ENCODE measurements around the gene MPHOSPH9. TPM values are rescaled to one million over a fixed set of nuclear protein-coding genes. Genes with fewer than 3 reads are reported as not detected.
A peak's percentile ranks its signal among the peaks of the same experiment; 100 is the strongest.

The MPHOSPH9 gene
- total RNA-seq, 2 experiments from 2014 or later: 88.3 to 136 TPM

DNA sequence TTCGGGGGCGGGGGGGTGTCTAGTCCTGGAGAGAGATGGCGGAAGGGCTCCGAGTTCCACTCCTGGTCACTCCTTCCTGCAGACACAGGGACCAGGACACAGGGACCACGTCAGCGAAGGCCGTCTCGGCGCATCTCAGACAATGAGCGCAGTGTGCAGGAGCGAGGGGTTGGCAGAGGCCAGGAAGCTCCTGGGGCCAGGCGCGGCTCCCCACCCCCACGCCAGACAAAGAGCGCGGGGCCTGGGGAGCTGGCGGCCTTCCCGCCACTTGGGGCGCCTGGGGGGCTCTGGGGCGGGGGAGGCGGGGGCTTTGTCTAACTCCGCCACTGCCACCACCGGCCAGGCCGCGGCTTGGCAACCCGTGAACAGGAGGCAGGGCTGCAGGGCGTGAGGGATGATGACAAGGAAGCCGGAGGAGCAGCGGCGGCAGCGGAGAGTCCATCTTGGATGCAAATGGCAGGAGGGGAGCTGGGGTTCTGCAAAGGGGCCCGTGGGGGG, 36.5 kb upstream of the MPHOSPH9 start:
- peaks cover 11% of the 10 kb centered on the region; the same call in 1 of the 2 replicates for H3K79me2 ChIP-seq (ENCODE audit: insufficient read depth, low read depth, low read length)
- intact Hi-C loops (cut with micrococcal nuclease; ENCODE audit: unreplicated experiment): no loop called here
- H2AFZ ChIP-seq (ENCODE audit: low read length): peak overlapping the region; percentile 34; the same call in 1 of the 2 replicates
- H3K36me3 ChIP-seq (ENCODE audit: insufficient read depth, low read length): peaks cover 10% of the 10 kb centered on the region; the same call in 1 of the 2 replicates
- peak overlapping the region; percentile 80 for H3K4me2 ChIP-seq (ENCODE audit: low read length)
- no peaks in the 10 kb centered on the region for H3K9me2 ChIP-seq (ENCODE audit: insufficient read depth, low read length)
- peak; percentile 70 for DNase-seq (ENCODE audit: low spot score)
- no TSS peak for BruUV-seq (replicated peaks)
- H3K9me3 ChIP-seq (ENCODE audit: low read length): no peaks in the 10 kb centered on the region
- no peak for TF ChIP-seq EZH2phosphoT487 (IDR thresholded peaks at IDR 0.05; ENCODE audit: borderline replicate concordance, low read depth, low read length)
- TF ChIP-seq, protein P1, sequence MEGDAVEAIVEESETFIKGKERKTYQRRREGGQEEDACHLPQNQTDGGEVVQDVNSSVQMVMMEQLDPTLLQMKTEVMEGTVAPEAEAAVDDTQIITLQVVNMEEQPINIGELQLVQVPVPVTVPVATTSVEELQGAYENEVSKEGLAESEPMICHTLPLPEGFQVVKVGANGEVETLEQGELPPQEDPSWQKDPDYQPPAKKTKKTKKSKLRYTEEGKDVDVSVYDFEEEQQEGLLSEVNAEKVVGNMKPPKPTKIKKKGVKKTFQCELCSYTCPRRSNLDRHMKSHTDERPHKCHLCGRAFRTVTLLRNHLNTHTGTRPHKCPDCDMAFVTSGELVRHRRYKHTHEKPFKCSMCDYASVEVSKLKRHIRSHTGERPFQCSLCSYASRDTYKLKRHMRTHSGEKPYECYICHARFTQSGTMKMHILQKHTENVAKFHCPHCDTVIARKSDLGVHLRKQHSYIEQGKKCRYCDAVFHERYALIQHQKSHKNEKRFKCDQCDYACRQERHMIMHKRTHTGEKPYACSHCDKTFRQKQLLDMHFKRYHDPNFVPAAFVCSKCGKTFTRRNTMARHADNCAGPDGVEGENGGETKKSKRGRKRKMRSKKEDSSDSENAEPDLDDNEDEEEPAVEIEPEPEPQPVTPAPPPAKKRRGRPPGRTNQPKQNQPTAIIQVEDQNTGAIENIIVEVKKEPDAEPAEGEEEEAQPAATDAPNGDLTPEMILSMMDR (conservative IDR thresholded peaks at IDR 0.05; ENCODE audit: low read length): peak; percentile 50
- peaks cover 21% of the 10 kb centered on the region for H3K4me1 ChIP-seq (ENCODE audit: insufficient read depth, low read length, poor library complexity, severe bottlenecking)
- H3K27ac ChIP-seq (ENCODE audit: low read depth, low read length, poor library complexity, severe bottlenecking): peak overlapping the region; percentile 27
- H4K20me1 ChIP-seq (ENCODE audit: insufficient read depth, low read length): no peaks in the 10 kb centered on the region
- H3K4me3 ChIP-seq (ENCODE audit: low read depth, low read length, poor library complexity, severe bottlenecking): peak overlapping the region; percentile 77
- ChIA-PET POLR2A (interaction anchor here (0.6 to 1.5 kb wide), 4 partner anchors 9 to 329 kb away, joined by 3 to 7 read pairs (median 4); partner anchors contain the start of gene MTRFR), CTCF (ENCODE audit: unreplicated experiment) (interaction anchor here (0.5 to 0.6 kb wide), 2 partner anchors 233 to 388 kb away, joined by 3 read pairs; no protein-coding TSS in a partner anchor)

DNA sequence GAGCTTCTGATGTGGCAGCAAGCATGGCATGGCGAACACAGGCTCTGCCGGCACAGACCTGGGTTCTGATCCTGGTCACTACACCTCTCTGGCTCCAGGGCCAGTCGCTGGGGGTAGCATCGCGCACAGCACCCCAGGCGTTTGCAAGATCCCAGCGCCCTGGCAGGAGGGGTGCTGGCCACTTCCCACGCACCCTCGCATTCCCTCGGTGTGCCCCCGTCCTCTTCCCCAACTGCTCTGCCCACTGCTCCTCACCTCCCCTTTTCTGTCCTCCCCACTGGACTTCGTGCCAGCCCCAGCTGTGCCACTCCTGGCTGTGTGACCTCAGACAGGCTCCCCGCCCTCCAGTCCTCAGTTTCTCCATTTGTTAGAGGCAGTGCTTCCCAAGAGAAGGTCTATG, 35.9 kb upstream of the MPHOSPH9 start:
- H3K4me2 ChIP-seq (ENCODE audit: low read length): no peak overlapping the region
- intact Hi-C loops (cut with micrococcal nuclease; ENCODE audit: unreplicated experiment): no loop called here
- no peak overlapping the region for H2AFZ ChIP-seq (ENCODE audit: low read length)
- H3K9me3 ChIP-seq (ENCODE audit: low read length): no peaks in the 10 kb centered on the region
- TF ChIP-seq EZH2phosphoT487 (IDR thresholded peaks at IDR 0.05; ENCODE audit: borderline replicate concordance, low read depth, low read length): no peak
- TF ChIP-seq, protein P1 (conservative IDR thresholded peaks at IDR 0.05; ENCODE audit: low read length): no peak
- H3K79me2 ChIP-seq (ENCODE audit: insufficient read depth, low read depth, low read length): peaks cover 11% of the 10 kb centered on the region; the same call in 1 of the 2 replicates
- H3K4me1 ChIP-seq (ENCODE audit: insufficient read depth, low read length, poor library complexity, severe bottlenecking): peaks cover 21% of the 10 kb centered on the region
- no TSS peak for BruUV-seq (replicated peaks)
- no peak for DNase-seq (ENCODE audit: low spot score)
- H4K20me1 ChIP-seq (ENCODE audit: insufficient read depth, low read length): no peaks in the 10 kb centered on the region
- H3K36me3 ChIP-seq (ENCODE audit: insufficient read depth, low read length): peaks cover 12% of the 10 kb centered on the region; the same call in 1 of the 2 replicates
- no peaks in the 10 kb centered on the region for H3K9me2 ChIP-seq (ENCODE audit: insufficient read depth, low read length)
- H3K27ac ChIP-seq (ENCODE audit: low read depth, low read length, poor library complexity, severe bottlenecking): no peak overlapping the region
- ChIA-PET POLR2A (interaction anchor here (0.6 to 1.0 kb wide), 3 partner anchors 36 to 289 kb away, joined by 3 to 4 read pairs (median 4); no protein-coding TSS in a partner anchor), CTCF (ENCODE audit: unreplicated experiment) (no interaction called here)
- H3K4me3 ChIP-seq (ENCODE audit: low read depth, low read length, poor library complexity, severe bottlenecking): no peak overlapping the region
